HK-2 (cell line): ENCODE results near the gene SLC13A1.
A peak's percentile ranks its signal among the peaks of the same experiment; 100 is the strongest.

ENCODE experiments used
- DNase-seq: peaks from one replicate; pipeline ENCODE4 v3.0.0-alpha.2; 2018; ENCODE audit not compliant: unreplicated experiment

SLC13A1 gene

DNA sequence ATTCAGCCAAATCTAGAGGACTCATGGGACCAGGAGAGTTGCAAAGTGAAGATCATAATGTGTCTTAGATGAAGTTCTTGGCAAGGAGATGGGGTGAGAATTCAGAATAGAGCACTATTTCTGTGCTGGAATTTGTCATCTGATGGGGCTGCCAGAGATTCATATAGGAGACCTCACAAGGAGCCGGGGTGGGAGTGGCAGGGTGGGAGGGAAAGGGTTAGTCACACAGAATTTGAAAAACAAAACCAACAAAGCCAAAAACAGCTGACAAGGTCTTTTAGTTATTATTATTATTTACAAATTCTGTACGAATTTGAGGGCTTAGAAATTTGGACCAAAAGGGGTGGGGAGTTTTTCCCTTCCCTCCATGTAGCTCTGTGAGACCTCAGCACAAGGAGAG is 1.7 kb downstream of the SLC13A1 start:
- no peak for DNase-seq

DNA sequence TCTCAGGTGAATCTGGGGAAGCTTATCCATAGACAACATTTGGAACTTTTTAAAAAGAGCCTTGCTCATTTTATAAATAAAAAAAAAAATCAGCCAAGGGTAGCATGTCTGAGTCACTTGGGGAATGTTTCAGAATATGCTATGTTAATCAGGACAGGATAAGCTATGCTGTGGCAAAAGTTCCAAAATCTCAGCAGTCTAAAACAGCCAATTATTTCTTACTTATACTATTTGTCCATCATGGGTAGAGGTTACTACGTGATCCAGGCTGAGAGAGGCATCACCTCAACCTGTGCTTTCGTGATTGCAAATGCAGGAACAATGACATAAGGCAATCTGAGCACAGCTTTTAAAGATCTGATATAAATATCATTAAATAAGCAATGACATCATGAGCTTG is 6.5 kb downstream of the SLC13A1 start:
- no peak for DNase-seq

DNA sequence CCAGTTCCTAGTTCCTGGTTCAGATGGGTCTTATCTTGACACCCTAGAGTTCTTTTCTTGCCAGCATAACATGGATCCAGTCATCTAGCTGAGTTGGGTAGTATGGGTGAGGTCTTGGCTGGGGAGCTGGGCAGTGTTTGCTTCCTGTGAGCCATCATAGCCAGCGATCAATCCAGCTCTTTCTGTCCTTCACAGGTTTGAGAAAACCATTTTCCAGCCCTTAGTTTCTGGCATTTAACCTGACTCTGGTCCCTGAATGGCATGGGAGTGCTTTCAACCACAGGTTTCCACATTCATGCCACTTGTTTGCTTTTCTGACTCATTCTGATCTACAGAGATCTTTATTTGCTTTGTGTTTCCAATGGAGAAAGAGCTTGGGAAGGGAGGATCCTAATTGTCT is 8.6 kb downstream of the SLC13A1 start:
- peak; percentile 7 for DNase-seq

DNA sequence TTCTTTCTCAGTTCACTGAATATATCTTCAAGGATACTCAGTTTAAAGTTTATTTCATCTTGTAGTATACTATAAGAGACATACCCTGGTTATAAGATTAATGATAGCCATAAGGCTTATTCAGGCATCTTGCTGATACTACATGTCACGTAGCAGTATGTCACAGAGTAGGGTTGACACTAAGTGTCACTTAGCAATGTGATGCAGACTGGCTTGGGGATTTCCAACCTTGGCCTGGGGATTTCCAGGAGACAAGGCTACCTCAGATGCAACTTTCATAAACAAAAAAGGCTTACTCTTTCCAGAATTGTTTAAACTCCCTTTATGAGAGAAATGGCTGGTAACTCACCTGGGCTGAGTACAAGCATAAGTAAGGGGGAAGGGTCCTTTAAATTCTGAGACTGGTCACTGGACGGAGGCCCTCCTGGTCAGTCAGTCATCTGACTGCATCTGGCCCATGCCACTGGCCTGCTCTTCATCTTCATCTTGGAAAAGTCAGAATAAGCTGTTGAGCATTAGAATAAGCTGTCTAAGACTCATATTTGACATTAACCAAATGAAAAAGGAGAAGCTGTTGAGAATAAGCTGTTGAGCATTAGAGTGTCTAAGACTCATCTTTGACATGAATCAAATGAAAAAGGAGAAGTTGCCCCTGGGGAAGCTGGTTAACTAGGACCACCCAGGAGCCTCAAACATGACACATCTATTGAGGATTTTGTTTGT is 9.5 kb downstream of the SLC13A1 start:
- DNase-seq: peak; percentile 11

DNA sequence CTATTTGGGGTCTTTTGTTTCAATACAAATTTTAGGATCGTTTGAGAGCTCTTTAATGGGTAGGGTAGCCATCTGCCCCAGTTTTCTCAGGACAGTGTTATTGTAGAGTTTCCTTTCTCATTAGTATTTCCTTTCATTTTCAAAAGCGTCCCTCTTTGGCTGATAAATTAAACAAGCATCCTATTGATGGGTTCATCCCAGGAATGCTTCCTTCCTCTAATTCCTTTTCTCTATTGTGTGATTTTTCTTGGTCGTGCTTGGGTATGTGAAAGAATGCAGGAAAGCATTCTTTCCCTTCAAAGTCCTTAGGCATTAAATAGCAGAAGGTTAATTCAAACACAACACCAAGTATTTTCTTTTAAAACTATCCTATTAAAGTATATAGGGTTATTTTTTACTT is 14.0 kb downstream of the SLC13A1 start:
- no peak for DNase-seq

DNA sequence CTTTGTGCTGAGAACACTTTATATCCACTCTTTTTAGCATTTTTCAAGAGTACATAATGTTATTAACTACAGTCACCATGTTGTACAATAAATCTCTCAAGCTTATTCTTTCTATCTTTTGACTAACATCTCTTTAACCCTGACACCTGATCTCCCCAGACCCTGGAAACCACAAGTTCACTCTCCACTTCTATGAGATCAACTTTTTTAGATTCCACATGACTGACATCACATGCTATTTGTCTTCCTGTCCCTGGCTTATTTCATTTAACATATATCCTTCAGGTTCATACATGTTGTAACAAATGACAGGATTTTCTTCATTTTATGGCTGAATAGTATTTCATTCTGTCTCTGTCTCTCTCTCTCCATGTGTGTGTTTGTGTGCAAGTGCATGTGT is 15.5 kb downstream of the SLC13A1 start:
- no peak for DNase-seq

DNA sequence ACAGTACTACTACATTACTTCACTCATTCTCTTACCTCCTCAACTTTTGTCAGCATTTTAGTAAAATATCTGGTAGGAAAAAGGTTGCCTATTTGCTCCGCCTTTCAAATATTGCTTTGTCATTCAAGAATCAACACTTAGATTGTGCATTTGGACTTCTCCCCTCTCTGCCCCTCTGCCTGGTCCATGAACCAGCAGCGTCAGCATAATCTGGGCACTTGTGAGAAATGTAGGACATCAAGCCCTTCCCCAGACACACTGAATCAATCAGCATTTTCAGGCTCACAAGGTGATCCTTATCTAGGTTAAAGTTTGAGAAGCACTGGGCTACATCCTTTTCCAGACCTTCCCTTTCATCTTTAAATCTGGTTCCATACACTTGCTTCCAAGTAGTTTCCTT is 16.3 kb downstream of the SLC13A1 start:
- DNase-seq: no peak

DNA sequence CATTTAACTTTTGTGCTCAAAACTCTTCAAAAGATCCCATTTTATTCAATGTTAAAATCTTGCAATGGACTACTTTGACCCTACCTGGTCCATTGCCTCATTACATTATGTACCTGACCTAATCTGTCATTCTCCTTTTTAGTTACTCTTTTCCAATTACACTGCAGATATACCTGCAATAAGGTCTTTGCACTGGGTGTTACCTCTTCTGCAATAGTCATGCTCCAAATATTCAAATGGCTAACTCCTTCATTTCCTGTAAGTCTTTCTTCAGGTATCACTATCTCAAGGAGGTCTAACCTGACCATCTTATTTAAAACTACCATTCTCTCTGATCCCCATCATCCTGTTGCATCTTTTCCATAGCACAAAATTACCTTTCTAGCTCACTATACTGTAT is 22.3 kb downstream of the SLC13A1 start:
- DNase-seq: no peak

DNA sequence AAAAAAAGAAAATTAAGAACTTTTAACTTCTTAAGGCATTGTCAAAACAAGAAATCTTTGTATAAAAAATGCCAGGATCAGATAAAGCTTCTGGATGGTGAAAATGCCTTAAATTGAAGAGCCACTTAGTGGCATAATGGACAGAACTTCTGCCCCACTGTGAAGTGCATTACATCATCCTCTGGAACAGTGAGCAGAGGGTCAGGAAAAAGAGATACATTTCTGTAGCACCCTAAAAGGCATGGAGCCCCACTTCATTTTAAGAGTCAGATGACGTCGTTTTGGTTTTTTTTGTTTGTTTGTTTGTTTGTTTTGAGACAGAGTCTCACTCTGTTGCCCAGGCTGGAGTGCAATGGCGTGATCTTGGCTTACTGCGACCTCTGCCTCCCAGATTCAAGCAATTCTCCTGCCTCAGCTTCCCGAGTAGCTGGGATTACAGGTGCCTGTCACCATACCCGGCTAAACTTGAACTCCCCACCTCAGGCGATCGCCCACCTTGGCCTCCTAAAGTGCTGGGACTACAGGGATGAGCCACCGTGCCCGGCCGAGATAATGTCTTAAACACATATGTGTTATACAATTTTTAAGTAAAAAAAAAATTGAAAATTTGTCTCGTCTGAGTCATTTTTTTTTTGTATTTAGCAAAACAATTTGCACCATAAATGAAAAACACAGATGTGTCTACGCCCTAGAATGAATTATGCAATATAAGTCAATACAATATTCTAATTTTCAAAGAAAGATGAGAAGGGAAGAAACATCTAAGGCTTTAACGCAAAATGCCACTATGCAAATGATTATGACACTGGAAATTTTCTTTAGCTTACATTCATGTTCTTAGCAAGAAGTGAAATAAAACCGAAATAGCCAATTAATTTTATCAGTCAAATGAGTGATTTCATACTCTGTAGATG is 29.2 kb downstream of the SLC13A1 start:
- no peak for DNase-seq

DNA sequence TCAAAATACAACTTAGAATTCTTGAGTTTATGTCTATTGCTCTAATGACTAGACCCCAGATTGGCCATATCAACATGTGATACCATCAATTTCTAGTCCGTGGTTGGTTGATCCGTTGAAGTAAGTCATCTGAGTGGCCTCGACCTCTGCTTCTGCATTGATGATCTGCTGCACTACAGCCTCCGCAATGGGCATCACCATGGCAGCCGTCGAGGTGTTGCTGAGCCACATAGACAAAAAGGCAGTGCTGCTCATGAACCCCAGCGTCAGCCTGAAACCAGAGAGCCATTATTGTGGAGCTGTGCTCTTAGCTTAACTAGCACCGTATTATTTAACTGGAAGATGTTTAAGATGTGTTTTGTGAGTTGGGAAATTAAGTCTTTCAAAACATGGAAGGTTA is 30.7 kb downstream of the SLC13A1 start:
- no peak for DNase-seq

DNA sequence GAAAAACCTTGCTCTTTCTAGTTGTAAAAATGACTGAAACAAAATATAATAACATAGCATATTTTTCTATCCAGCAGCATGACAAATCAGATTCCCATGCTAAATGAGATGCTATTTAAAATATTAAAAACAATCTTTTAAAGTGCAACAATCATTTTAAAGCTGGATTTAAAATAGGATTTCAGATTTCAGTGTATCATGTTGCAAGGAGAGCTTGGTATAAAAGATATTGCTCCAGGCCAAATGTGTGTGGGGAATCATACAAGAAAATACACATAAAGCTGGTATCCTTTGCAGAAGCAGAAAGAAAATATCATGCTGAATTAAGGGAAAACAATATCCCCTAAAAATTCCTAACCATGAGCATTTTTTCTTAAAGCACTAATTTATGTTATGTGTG is 42.2 kb downstream of the SLC13A1 start:
- no peak for DNase-seq

DNA sequence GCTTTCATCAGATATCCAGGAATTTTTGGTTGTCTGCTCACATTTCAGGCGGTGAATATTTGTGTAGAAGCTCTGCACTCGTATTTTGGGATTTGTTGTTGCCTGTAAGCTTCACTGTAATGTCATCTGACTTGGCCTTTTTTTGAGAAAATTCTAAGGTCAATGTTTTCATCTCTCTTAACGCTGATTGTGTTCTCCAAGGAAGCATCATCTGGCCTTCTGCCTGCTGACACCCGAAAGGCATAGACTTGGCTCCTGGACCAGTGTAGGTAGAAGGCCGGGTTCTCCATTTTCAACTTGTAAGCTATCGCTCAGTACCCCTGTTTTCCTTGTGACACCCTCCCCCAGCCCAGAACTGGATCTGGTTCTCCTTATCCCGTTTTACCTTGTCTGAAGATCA is 44.2 kb downstream of the SLC13A1 start:
- DNase-seq: no peak

DNA sequence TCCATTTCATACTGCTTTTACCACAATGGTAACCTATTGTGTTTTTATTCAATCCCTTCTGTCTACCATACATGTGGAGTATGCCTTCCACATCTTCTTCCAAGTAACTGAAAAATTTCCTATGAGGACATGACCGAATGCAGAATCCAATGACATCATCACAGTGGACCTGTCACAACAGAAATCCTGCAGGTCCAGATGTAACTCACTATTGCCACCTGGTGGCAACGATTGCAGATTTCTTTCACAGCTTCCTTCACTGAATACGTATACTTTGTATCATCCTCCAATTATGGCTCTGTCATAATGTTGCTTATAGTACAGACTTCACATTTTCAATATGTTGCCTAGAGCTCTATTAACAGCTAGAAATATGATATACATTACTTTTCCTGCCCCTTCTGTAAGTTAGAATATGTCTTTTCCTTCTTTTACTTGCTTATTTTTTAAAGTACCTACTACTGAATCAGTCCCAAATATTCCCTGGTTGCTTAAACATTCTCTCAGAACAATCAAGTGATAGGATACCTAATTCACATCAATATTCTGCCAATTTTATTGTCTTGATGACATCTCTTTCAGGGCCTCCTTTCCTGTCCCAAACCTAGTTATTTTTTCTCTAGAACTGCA is 45.4 kb downstream of the SLC13A1 start:
- DNase-seq: peak; percentile 68

DNA sequence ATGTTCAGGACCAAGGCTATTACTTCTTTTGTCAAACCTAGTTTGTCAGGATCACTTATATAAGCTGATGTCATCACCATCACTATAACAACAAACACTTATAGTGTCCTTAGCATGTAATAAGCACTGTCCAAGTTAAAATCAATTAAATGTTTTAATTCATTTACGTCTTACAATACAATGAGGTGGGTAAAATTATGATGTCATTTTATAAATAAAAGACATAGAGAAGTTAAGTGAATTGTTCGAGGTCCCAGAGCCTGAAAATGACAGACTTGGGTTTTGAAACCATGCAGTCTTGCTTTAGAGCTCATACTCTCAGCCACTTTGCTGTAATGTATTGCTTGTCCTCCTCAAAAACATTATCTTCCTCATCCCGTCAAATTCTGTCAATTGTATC is 48.3 kb downstream of the SLC13A1 start:
- DNase-seq: no peak

DNA sequence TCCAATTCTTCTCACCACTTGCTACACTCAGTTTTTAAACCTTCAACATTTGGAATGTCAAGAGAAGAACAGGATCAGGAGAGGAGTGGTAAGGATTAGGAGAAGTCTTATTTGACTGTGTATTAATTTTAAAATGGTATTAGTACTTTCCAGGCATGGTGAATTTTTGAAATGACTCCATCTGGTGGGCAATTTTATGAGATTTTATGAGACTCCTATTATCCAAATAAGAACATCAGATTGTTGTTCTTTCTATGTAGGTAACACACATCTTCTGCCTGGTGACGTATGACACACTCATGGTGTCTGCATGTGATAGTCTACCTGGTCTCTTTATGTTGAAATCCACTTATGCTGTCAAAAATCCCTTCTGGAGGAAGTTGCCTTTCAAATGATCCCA is 51.0 kb downstream of the SLC13A1 start:
- no peak for DNase-seq

DNA sequence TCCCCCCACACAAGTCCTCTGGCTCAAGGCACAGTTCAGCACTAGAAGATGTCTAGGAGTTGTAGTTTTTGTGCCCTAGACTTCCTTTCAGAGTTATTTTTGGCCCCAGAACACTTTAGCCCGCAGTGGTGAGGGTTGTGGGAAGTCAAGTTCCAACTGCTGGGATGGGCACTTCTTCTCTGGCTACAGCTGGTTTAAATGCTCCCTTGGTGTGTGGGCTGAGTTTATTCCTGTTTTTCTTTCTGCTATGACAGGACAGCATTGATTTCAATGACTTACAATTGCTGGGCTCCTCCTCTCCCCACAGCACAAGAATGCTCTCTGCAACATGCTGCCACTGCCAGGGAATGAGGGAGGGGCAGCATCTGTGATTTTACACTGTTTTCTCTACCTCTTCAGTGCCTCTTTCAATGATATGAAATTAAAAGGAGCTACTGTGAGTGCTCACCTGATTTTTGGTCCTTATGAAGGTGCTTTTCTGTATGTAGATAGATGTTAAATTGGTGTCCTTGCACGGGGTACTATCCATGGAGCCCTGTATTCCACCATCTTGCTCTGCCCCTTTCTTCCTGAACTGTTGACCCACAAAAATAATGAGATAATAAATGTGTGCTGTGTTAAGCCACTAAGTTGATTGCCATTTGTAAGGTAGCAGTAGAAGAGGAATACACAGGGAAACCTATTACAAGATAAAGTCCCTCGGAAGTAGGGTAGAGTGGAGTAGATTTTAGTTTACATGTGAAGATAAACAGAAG is 56.3 kb downstream of the SLC13A1 start:
- no peak for DNase-seq

DNA sequence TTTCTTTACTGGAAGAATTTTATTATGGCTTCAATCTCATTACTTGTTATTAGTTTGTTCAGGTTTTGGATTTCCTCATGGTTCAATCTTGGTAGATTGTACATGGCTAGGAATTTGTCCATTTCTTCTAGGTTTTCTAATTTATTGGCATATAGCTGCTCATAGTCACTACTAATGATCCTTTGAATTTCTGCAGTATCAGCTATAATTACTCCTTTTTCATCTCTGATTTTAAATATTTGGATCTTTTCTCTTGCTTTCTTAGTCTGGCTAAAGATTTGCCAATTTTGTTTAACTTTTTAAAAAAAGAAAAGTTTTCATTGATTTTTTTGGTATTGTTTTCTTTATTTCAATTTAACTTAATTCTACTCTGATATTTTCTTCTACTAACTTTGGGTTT is 59.2 kb downstream of the SLC13A1 start:
- no peak for DNase-seq

DNA sequence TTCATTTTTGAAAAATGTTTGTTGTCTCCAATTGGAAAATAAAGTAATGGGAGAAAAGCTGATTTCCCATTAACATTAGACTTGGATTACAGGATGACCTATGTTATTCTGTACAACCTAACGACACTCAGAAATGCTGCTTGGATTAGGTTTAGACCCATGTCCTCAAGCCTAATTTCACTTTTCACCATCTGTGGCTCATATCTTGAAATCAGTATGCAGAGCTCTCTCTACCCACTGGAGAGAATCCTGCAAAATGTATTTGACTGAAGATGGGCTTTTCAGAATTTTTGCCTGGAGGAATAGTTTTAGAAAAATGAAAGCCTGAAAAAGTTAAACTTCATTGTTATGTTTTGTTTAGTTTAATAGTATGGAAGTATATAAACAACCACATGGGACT is 63.8 kb downstream of the SLC13A1 start:
- no peak for DNase-seq

DNA sequence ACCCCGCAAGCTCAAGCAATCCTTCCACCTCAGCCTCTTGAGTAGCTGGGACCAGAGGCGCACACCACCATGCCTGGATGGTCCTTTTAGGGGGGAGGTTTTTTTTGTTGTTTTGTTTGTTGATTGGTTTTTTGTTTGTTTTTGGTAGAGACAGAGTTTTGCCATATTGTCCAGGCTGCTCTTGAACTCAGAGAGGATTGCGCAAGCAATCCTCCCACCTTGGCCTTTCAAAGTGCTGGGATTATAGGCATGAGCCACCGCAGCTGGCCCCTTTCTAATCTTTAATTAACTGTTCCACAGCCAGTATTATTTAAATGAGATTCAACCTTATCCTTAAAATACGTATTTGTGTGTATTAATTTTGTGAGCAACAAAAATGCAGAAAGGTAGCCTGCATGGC is 65.8 kb downstream of the SLC13A1 start:
- no peak for DNase-seq

DNA sequence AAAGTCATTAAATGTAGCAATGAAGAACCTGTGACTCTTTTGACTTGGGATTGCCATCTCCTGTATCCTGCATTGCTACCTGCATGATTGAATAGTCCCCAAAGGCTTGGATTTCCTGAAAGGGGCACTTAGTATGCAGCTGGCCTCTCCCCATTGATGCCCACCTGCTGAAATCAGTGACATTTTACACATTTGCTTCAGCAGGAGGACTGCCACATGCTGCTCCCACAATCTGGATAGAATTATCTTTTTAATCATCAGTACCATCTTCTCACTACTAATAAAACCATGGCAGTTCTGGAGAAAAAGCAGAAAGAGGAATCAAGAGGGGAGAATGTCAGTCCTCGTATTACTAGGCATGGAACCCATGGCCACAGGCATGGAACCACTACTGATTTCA is 67.8 kb downstream of the SLC13A1 start:
- DNase-seq: no peak

DNA sequence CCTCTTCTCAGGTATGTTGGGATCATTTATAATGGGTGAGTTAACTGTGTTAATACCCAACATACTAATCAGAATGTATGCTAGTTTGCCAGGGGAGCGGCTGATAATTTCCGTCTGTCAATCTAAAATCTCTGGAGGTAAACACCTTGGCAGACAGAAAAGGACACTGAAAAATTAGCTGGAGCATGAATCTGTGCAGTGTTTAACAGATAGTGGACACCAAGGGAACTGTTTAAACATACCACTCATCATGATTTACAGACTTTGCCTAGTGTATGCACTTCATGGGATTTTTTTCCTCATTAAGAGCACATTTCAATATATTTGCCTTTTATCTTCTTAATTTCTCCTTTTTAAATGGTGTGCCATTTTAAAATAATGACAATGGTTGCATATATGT is 68.2 kb downstream of the SLC13A1 start:
- DNase-seq: no peak

DNA sequence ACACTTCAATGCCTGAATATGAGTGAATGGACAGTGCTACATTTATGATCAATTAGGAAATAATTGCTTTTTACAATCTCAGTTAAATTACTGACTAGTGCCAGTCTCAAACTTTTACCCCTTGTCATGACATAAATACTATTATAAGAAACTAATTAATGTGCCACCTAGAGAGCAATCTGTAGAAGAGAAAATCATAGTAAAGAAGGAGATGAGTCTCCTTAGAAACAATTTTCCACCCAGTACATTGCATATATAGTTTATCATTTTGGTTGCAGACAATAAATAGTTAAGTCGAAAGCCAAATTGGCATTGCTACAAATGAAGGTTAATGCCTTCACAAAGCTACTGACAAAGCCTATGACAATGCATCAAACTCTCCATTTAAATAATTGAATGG is 68.6 kb downstream of the SLC13A1 start:
- DNase-seq: no peak
